Measurements from ENCODE around the gene CTDSP2. TPM values are rescaled to one million over a fixed set of nuclear protein-coding genes. Genes with fewer than 3 reads are reported as not detected.

Gene CTDSP2
- total and polyA plus RNA-seq, 10 of the 15 experiments (the other 5 are each of a cell fraction or from before 2014, with no cell fraction given), result 17.3 to 98.2 (median 54.1) TPM

DNA sequence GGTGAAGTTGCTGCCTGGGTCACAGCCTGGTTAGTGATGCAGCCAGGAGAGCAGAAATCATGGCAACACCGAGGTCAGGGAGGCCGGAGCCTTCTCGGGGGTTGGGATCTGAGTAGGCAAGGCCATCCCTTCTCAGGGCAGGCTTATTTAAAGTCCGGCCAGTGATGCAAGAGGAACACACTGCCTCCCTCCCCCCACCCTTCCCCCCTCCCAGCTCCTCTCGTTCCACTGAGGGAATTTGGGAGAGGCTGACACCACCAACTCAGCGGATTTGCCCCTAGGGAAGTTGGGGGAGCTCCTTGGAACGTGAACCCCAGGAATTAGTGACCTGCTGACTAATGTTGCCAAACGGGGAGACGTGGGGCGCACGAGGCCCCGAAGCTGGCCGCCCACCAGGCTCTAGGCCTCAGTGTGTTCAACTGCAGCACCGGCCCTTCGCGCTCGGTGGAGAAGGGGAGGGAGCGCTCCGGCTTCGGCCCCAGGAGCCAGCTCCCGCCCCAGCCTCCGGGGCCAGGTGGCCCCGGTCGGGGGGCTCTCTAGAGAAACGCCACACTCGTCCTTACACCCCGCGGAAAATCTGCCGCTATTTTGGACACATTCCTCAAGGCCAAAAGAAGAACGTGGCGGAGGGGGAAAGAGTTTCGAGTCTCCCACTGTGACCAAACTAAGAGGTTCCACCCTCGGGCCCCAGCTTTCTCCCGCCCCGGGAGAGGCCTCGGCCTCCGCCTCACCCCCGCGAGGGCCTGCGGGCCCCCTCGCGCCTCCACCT, 1.6 kb downstream of the CTDSP2 start (continued):
- TF ChIP-seq SREBF1 (IDR thresholded peaks at IDR 0.05; ENCODE audit: low read length) (no peak), ETV6 (conservative IDR thresholded peaks at IDR 0.05 in 1 of 2, IDR thresholded peaks at IDR 0.05 in 1 of 2; ENCODE audit: borderline replicate concordance in 1 of 2, low read depth in 1 of 2) (0 out of 4 replicates have a peak, but pooled peaks of 1 of the 2 experiments have one; percentile 4), RAD51 (IDR thresholded peaks at IDR 0.05) (no peak)

- H4K20me1 ChIP-seq (ENCODE audit: control insufficient read depth, insufficient read depth), result peaks cover 8% of the 10 kb centered on the region
- RAD21 ChIA-PET (ENCODE audit: unreplicated experiment), result interaction anchor here (0.7 to 9.2 kb wide), 9 partner anchors 8 to 101 kb away, joined by 3 to 110 read pairs (median 4); partner anchors contain the start of gene CDK4
- peak overlapping the region; percentile 90 for H3K27ac ChIP-seq (ENCODE audit: control insufficient read depth, insufficient read depth)
- no peak overlapping the region for H2AFZ ChIP-seq (ENCODE audit: control insufficient read depth, low read depth, low read length)
- intact Hi-C loops (cut with micrococcal nuclease; ENCODE audit: unreplicated experiment), result no loop called here
- WGBS (ENCODE audit: insufficient coverage, insufficient replicate concordance, low lambda C conversion rate, missing lambda C conversion rate), result 38% methylated on average over 14 of the region's 14 CpGs
- no peaks in the 10 kb centered on the region for H3K36me3 ChIP-seq (ENCODE audit: control insufficient read depth in 2 of 2, insufficient read depth in 2 of 2, low read length in 1 of 2)
- DNase-seq (ENCODE audit: low read depth, low spot score), result no peak
- POLR2A ChIA-PET, result interaction anchor here (0.6 to 3.1 kb wide), 7 partner anchors 8 to 1215 kb away, joined by 3 to 24 read pairs (median 3); partner anchors contain the start of gene ATP23
- no TSS peak for BruUV-seq (replicated peaks)
- H3K9me3 ChIP-seq (replicated peaks; ENCODE audit: control insufficient read depth, insufficient read depth, low read length), result no peaks in the 10 kb centered on the region
- peak overlapping the region; percentile 93 for H3K4me2 ChIP-seq (ENCODE audit: control insufficient read depth, insufficient read depth)
- H3K4me3 ChIP-seq, result peak overlapping the region; percentile 99
- TF ChIP-seq PAX5 (IDR thresholded peaks at IDR 0.05; ENCODE audit: borderline replicate concordance, low read depth, low read length) (no peak), MTA3 (IDR thresholded peaks at IDR 0.05; ENCODE audit: borderline replicate concordance, low read length) (0 out of 2 replicates have a peak, but pooled peaks have one; percentile 43)
- peak overlapping the region; percentile 36 for H3K9ac ChIP-seq (ENCODE audit: control insufficient read depth, insufficient read depth, low read length)
- no peak for FAIRE-seq
- SMC1A ChIA-PET (ENCODE audit: uncharacterized antibody, unreplicated experiment), result interaction anchor here (0.6 to 17.6 kb wide), 14 partner anchors 9 to 99 kb away, joined by 3 to 416 read pairs (median 4); partner anchors contain the start of gene ATP23
- peaks cover 55% of the 10 kb centered on the region for H3K4me1 ChIP-seq (ENCODE audit: control insufficient read depth, insufficient read depth, low read length)
- CTCF ChIA-PET, result interaction anchor here (0.8 to 3.7 kb wide), 12 partner anchors 10 to 99 kb away, joined by 3 to 28 read pairs (median 6); partner anchors contain the start of gene ATP23
- peaks cover 85% of the 10 kb centered on the region for H3K79me2 ChIP-seq (ENCODE audit: control insufficient read depth, insufficient read depth, low read length)
- in situ Hi-C loops (cut with MboI), result no loop called here
- ATAC-seq, result no peak
- no peaks in the 10 kb centered on the region for H3K27me3 ChIP-seq (replicated peaks in 1 of 2; ENCODE audit: control insufficient read depth in 2 of 2, insufficient read depth in 2 of 2, low read length in 1 of 2)
Observed at GRCh38 chr12:57842342-57843294, 3.9 kb downstream of the CTDSP2 start.
